GM18907 (cell line): ENCODE measurements around the gene MAPKAP1.

Experiments used
- ATAC-seq: cut with Tn5 transposase; IDR thresholded peaks from one replicate; pipeline ENCODE4 v1.9.1; 2021; ENCODE audit warnings: mild to moderate bottlenecking, moderate library complexity; ENCODE audit not compliant: unreplicated experiment

MAPKAP1 gene

DNA sequence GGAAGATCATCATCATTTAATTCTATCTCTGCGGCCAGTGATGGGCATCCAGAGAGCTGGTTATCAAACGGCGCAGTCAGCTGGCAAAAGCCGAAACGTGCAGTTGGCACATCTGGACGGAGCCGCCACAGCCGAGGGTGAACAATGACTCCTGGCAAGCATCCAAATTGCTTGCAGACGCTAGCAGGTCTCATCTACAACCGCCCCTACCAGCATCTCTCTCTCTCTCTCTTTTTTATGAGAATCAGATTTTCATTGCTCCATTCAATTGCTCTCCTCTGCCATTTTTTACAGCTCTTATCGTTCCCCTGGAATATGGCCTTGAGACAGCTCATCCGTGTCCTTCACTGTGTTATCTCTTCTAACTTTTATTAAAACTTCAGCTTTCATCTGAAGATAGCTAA is 165.2 kb downstream of the MAPKAP1 start:
- no peak for ATAC-seq

DNA sequence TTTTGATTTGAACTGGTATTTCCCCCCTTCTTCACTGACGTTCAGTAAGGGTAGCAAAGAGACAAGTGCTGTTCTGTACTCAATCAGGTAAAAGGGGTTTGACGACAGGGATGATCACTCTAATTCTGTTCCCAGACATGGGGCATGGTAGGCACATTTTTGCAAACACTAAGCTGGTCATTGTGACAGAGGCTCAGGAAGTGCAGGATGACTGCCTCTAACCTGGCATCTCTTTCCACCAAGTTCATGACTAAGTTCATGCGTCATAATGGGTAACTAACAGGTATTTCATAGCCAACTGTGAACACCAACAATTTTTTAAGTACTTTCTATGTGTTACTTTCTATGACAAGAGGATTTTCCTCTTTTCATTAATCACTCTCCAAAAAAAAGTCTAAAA is 166.5 kb downstream of the MAPKAP1 start:
- no peak for ATAC-seq

DNA sequence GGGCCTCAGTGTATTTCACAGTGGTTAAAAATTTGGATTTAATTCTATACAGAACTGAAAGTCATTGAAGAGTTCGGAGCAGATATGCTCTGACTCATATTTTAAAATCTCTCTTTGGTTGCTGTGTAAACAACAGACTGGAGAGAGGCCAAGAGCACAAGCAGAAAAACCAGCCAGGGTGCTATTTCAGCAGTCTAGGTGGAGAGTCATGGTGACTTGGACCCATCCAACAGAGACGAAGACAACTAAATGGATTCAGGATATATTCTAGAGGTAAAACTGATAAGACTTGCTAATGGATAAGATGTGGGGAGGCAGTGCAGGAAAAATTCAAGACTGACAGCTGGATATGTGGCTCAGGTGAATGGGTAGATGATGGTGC is 168.9 kb downstream of the MAPKAP1 start:
- no peak for ATAC-seq

DNA sequence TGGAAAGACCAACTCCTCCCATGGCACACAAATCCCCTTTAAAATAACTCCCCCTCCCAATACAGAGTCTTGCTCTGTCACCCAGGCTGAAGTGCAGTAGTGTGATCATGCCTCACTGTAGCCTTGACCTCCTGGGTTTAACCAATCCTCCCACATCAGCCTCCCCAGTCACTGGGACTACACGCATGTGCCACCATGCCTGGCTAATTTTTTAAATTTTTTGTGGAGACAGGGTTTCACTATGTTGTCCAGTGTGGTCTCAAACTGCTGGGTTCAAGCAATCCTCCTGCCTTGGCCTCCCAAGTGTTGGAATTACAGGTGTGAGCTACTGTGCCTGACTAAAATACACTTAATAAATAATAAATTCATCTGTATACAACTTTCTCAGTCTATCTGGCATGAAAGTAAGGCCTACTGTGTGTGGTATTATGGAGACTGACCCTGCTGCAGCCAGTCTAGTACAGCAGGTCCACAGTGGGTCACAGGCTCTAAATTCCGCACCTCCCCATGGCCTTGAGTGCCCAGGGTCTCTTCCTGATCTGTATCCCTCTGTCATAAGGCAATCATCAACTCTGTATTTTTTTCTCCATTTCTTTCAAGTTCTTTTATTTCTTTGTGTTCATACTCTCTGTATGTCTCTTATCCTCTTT is 169.4 kb downstream of the MAPKAP1 start:
- no peak for ATAC-seq

DNA sequence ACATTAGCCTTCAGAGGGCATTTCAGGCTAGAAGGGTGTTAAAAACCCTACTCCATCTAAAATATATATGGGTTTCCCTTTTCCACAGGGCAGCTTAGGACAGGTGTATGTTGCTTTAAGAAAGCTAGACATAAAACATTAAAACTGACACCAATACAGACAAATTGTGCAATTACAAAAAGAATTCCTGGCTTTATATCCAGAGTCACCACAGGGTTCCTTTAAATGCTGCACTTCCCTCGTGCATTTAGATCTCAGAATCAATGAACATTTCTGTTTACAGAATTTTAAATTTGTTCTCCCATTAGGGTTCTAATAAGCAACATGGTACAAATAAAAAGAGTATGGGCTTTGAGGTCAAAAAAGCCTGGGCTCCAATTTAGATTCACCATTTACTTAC is 170.2 kb downstream of the MAPKAP1 start:
- no peak for ATAC-seq

DNA sequence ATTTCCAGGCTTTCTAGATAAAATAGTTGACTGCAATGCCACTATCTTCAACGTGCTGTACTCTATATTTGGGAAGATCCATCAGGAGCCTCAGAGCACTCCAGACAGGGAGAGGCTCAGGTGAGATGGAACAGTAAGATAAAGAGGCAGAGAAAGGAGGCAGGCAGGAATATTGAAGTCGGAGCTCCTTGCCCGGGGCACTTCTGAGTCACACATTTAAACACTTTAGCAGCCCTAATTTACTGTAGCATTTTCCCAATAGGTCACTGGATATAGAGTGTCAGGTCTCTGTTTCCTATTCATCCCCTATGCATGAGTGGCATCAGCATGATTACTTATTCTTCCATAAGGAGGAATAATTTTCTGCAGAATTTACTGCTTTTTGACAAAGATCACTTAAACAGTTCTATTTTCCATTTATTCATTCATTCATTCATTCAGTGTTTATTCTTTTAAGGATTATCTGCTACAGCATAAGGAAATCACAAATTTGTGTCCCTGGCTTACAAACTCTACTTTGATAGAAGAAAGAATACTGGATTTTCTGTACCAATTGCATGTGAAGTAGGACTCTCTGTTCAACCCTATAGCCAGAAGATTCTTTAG is 170.7 kb downstream of the MAPKAP1 start:
- no peak for ATAC-seq

DNA sequence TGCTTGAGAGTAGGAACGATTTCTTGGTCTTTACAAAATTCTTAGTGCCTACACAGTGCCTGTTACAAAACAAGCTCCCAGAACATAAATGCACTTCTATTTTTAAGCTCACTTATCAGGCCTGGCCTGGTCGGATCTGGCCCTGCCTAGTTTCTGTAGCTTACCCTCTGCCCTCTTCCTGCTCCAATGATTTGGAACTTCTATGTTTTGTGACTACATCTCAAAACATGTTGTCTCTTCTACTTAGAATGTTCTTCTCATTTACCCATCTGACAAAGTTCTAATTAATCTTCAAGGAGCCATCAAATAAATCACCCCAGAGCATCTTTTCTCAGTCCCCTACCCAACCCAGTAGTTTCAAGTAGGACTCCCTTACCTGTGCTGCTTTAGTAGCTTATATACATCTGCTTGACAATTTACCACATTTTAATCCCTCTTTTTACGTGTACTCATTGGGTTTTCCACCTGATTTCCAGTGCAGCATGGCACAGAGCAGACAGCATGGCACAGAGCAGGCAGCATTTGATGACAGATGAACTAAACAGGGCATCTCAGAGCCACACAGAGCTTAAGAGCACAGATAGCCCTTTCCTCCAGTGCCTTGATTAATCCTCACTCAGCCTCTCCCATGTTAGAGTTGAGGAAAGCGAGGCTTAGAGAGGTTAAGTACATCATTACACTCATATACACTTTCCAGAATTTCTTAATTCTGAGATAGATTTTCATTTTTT is 171.9 kb downstream of the MAPKAP1 start:
- no peak for ATAC-seq

DNA sequence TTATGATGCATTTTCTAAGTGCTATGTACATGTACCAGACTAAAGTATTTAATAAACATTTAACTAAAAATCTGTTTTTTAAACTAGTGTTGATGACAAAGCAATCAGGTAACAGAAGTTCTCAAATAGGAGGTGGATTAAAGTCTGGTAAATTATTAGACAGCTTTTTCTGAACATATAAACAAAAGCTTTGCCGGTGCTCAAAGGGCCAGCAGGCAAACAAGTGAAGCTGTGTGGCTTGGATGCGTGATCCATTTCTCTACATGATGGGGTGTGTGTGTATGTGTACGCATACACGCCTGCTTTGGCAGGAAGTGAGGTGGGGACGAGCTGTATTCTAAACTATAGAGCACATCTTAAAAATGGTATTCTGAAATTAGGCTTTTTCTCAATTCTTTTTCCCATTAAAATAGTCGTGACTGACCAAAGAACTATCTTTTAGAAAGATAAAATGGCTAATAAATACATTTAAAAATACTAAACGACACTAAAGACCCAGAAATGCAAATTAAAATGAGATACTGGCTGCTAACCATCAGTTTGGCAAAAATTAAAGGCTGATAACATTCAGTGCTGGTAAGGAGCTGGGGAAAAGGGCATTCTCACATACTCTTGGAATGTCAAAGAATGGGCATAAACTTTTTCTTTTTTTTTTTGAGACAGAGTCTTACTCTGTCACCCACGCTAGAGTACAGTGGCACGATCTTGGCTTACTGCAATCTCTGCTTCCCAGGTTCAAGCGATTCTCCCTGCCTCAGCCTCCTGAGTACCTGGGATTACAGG is 174.0 kb downstream of the MAPKAP1 start:
- no peak for ATAC-seq

DNA sequence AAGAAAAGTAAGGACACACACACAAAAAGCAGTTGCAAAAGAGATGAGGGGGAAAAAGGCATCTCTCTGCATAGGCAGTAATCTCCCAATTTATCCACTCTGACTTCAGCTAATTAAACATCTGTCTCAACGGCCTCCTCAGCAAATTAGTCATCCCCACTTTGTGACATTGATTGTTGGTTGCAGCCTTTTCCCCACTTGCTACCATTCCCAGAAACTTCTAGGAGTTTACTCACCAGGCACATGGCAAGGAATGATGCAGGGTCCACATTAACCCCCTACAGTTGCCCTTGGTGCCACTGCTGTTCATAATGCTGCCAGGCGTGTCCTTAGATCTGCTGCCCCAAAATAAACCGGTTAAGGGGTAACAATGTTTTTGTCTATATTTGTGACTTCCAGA is 174.6 kb downstream of the MAPKAP1 start:
- no peak for ATAC-seq

DNA sequence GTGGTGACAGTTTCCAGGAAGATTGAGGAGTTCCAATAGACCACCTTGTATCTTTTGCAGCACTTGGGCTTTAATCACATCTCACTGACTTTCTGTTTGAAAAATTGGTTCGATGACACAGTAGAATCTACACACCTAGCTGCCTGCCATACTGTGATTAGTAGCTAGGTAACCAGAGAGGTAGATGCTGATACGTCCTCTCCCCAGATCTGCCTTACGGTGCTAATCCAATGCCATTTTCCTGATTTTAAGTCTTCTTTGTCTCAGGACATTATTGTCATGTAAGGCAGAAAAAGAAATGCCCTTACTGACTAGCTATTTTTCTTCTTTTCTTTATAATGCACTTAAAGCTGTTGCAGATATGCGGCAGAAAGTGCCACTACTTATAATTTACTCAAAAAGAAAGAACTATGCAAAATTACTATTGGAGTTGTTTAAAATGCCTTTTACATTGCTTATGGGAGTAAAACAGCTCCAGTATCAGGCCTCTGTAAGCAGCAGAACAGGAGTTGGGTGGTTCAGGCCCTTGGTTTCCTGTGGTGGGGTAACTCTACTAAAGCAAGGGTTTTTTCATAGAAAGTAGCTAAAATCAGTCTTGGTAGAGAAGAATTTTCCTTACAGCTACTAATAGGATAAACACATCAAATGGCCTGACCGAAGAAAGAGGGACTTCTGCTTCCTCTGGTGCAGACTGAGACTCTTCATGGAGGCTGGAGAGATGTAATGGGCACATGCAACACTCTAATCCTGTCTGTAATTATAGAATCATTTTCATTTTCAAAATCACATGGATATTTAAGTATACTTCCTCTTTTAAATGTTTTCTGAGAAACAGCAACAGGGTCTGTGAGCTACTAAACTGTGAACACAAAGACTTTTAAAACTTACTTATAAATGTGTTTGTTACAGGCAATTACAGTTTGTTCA is 177.2 kb downstream of the MAPKAP1 start:
- peak; percentile 53 for ATAC-seq

DNA sequence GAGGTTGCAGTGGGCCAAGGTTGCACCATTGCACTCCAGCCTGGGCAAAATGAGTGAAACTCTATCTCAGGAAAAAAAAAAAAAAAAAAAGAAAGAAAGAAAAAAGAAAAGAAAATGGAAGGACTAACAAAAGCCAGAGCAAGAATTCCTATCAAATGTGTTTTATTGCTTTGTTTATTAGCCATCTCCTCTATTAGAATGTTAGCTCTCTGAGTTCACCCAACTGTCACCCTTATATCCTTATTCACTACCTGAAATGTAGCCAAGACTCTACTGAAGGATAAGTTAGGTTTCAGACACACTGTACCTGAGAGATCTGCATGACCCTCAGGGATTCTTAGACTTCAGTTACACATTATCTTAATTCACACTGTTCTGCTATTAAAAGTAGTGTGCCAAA is 177.9 kb downstream of the MAPKAP1 start:
- no peak for ATAC-seq

DNA sequence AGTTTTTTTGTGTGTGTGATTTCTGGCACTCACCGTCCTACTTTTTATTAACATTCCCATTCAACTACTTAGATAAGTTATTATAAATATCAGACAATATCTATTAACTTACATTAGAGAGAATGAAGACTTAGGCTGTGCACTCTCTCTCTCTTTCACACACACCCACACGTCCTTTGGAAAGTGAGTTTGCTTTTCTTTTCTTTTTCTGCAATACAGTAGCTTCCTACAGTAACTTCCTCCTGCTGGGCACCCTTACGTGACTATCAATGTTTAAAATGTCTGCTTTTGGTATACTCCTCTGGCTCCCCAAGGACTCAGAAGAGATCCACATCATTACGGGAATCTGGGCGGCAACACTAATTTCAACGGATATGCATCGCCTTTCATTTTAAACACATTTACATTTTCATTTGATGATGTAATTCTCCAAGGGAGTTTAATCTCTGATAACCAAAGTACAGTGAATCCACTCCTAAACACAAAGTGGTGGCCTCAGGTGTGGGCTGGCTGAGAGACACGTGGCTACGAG is 179.5 kb downstream of the MAPKAP1 start:
- ATAC-seq = no peak

DNA sequence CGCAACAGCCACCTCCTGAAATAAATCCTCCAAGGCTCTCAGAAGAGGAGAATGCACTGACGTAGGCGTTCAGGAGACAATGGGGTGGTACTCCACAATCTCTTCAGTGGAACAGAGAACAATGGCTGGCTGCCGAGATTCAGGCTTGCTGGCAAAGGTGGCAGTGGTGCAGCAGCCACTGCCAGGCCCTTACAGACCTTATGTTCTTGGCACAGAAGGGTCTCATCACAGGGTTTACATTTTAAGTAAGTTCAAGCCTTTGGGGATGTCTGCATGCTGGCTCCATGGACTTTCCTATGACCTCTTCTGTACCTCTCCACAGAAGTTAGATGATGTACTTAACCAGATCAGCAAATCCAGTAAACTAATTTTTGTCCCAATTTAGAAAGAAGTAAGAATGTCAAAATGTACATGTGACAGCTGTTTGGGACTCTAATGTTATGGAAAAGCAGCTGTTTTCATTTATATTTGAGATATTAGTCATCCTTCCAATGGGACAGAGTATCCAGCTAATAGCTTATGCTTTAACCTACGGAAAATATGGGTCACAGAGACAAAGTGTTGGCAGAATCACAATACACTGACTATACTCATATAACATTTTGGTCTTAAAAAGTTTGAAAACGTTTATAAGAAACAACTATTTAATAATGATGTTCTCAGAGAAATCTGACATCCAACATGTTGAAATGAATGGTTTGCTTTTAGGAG is 180.9 kb downstream of the MAPKAP1 start:
- ATAC-seq = no peak

DNA sequence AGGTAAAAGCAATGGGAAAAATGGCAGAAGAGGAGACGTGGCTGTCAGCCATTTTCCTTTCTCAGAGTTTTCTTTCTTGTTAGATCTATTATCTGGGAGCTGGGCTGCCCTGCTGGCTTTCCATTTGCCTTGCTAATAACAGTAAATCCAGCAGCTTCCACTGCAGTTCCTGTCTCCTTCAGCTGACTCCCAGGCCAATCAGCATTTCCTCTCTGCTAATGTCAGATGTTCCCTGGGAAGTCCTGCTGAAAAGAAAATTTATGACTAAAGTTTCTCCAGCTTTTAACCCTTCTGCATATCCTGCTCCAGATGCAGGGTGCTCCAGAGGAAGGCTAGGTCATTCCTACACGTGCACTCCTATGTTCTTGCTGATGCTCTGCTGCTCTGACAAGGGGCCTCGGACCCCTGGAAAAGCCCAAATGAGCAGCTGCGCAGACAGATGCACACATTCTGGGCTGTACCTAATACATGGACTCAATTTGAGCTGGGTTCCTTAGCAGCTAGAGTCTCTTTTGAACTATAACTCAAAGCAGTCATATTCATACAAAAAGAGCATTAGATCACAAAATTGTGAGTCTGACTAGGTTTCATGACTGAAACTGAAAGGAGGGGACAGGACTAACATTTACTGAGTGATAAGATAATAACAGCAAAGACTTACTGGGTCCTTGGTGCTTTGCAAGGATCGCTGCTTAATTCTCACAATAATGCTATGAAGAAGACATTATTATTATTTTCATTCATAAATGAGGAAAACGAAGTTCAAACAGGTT is 182.2 kb downstream of the MAPKAP1 start:
- ATAC-seq = no peak

DNA sequence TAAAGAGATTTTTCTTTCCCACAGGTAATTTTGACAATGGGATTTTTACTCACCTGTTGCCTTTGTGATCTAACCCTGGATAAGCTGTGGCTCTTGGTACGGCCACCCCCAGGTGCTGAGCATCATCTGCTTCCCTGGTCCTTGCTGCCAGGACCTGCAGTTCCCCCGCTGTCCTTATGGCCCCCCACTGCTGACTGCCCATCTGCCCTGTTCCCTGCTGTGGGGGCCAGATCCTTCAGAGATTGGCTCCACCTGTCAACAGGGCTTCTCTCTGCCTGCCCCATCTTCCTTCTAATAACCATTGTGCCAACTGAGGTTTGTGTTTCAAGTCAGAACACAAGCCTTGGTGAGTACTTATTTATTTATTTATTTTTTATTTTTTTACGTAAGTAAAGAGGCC is 183.3 kb downstream of the MAPKAP1 start:
- ATAC-seq = no peak

DNA sequence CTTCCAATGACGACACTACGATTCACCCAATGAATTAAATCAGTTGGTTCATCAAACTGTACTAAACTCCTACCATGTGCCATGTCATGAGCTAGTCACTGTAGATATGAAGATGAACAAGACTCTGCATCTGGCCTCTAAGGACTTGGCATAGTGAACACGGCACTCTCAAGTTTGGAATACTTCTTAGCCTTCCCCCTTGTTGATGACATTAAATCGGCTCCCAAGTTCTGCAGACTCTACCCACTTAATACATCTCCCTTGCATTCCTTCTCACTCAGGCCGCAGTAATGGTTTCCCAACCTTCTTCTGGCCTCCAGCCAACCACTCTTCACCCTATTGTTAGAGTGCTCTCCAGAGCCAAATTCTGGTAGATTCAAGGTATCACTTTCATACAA is 184.7 kb downstream of the MAPKAP1 start:
- no peak for ATAC-seq

DNA sequence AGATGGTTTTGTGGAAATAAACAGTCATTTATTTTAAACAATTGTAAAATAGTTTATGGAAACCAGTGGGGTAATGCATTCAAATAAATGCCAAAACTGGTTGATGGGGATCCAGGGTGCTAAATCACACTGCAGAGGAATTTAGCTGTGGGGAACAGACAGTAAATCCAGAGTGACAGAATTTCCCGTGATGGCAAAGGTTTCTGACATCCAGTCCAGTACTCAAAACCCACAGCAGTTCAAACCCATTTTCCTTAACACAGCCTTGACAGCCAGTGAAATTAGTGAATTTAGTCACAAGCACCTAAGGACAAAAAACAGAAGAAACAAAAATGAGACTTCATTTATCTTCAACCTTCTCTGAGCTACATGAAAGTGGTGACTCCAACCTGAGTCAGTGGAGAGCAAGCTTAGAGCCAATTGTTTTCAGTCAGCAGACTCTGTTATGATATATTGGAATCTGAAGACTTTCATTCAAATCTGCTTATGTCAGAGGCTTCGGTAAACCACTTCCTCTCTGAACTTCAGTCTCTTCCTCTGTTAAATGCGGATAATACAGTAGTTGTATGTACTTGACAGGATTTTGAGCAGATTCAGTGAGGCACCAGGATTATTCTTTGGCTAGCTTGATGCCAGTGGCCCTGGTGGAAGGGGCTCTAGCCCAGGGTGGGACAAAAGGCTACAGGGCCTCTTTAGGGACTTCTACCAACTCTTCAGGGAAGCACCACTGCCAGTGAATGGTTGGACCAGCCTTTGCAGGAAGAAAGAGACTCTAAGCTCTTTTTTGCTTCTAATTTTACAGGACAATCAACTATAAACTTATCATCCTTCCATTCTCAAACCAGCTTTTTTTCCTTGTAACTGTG is 185.3 kb downstream of the MAPKAP1 start:
- ATAC-seq = no peak

DNA sequence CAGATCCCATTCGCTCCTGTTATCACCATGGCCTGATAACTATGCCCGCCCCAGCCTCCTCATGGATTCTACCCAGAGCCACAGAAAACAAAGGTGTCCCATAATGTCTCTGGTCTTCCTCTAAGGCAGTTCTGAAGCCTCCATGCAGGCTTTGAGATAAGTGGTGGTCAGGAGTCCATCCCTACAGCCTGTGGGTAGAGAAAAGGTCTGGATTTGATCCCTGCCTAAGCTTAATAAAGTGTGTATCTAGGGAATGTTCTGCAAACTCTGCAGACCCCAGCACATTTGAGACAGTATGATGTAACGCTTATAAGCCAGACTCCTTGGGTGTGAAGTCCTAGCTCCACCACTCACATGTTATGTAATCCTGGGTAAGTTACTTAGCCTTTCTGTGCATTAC is 187.3 kb downstream of the MAPKAP1 start:
- ATAC-seq = no peak
